Karpas-422 (cell line): ENCODE results near the gene PLCD3. TPM values are rescaled to one million over a fixed set of nuclear protein-coding genes. Genes with fewer than 3 reads are reported as not detected.

Source experiments
- DNase-seq: peaks from one replicate; pipeline ENCODE4 v3.0.0-alpha.2; 2015
- H2AFZ ChIP-seq: fragments of 200-600 bp; sonication (generic); 2 replicates; pipeline ENCODE4 v1.6.1; 2014; ENCODE audit warnings: antibody characterized with exemption, low read length, mixed read lengths
- H3K27ac ChIP-seq: fragments of 200-600 bp; sonication (generic); 2 replicates; pipeline ENCODE4 v1.5.1; 2014; ENCODE audit warnings: mild to moderate bottlenecking, low read length, moderate library complexity
- H3K27me3 ChIP-seq: fragments of 200-600 bp; sonication (generic); 2 replicates; pipeline ENCODE4 v1.6.1; 2014; ENCODE audit warnings: low read length, mixed read lengths
- H3K36me3 ChIP-seq: fragments of 200-600 bp; sonication (generic); 2 replicates; pipeline ENCODE4 v1.6.1; 2014; ENCODE audit warnings: low read length, mixed read lengths; ENCODE audit not compliant: insufficient read depth
- H3K4me1 ChIP-seq: fragments of 200-600 bp; sonication (generic); 2 replicates; pipeline ENCODE4 v1.6.1; 2014; ENCODE audit warnings: mild to moderate bottlenecking, low read length, mixed read lengths
- H3K4me2 ChIP-seq: fragments of 200-600 bp; sonication (generic); 2 replicates; pipeline ENCODE4 v1.6.1; 2014; ENCODE audit warnings: low read length, low read depth, mild to moderate bottlenecking; ENCODE audit not compliant: poor library complexity, severe bottlenecking
- H3K4me3 ChIP-seq: fragments of 200-600 bp; sonication (generic); 2 replicates; pipeline ENCODE4 v1.5.1; 2014; ENCODE audit warnings: mild to moderate bottlenecking, antibody characterized with exemption, low read length, mixed read lengths
- H3K79me2 ChIP-seq: fragments of 200-600 bp; sonication (generic); 2 replicates; pipeline ENCODE4 v1.6.1; 2014; ENCODE audit warnings: mild to moderate bottlenecking, low read length, mixed read lengths
- H3K9ac ChIP-seq: fragments of 200-600 bp; sonication (generic); 2 replicates; pipeline ENCODE4 v1.6.0; 2014; ENCODE audit warnings: low read length
- H3K9me2 ChIP-seq: fragments of 200-600 bp; sonication (generic), shearing (Covaris generic); replicated peaks from 2 replicates; pipeline ENCODE4 v1.6.0; 2014; ENCODE audit warnings: mild to moderate bottlenecking, low read length, moderate library complexity; ENCODE audit not compliant: insufficient read depth
- H3K9me3 ChIP-seq: fragments of 300-700, 200-600 bp; sonication (generic); 2 replicates; pipeline ENCODE4 v1.6.1; 2014; ENCODE audit warnings: low read length, mixed read lengths
- H4K20me1 ChIP-seq: fragments of 200-600 bp; sonication (generic); 2 replicates; pipeline ENCODE4 v1.6.1; 2014; ENCODE audit warnings: mild to moderate bottlenecking, antibody characterized with exemption, low read length, low read depth; ENCODE audit not compliant: insufficient read depth
- total RNA-seq: library from RNA; depleted of rRNA; stranded (reverse); fragments of >200 nt; shearing (Covaris generic); gene quantifications from 2 replicates; pipeline ENCODE4 v1.2.3, GENCODE V29; 2014; ENCODE audit warnings: low replicate concordance

The PLCD3 gene
- total RNA-seq, 1 experiment from 2014 or later: 0.45 TPM

DNA sequence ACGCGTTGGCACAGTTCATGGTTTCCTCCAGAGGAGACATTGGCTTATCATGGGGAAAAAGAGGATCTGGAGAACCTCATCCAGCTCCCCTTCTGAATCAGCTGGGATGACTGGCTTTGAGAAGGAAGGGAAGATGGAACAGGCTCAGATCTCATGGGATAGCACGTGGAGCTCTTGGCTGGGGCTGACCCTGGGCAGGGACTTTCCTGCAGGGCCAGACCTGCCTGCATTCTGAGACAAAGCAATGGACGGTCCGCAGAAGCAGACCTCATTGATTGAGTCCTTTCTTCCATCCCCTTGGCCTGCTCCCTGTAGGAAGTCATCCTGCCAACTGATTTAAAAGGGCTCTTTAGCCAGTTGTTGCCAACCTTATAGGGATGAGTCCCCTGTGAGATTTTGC is 26.2 kb downstream of the PLCD3 start:
- H3K36me3 ChIP-seq: peaks cover 5% of the 10 kb centered on the region

DNA sequence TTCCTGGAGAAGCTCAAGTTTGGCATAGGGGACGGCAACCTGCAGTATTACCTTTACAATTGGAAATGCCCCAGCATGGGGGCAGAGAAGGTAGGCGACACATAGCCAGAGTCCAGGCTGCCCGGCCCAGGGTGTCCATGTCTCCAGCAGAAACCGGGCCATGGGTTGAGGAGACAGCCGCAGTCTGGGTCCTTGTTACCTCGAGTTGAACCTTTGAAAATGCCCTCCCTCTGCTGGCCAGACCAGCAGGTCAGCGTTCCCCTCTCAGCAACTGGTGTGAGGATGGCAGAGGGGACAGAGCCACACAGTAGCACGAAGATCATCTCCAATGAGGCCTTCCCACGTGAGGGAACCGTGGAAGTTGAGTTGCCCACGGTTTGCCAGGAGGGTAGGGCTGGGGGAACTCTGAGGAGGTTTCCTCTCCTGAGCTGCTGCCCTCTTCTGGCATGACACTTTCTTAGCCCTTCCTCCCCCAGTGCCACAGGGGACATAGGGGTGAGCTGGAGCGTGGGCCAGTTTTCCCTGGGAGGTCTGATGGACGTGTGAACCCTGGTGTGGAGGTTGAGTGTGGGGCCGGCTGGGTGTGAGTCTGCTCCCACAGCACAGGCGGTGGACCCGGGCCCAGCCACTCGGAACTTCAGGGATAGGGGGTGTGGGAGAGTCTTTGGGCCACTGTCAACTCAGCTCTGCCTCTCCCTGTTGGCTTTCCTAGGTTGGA is 27.2 kb downstream of the PLCD3 start:
- Histone ChIP-seq H3K4me3 (no peak overlapping the region), H3K79me2 (no peaks in the 10 kb centered on the region), H3K4me2 (no peak overlapping the region), H3K9me3 (no peaks in the 10 kb centered on the region), H3K27ac (no peak overlapping the region), H3K9me2 (no peaks in the 10 kb centered on the region), H3K9ac (no peak overlapping the region), H2AFZ (no peak overlapping the region), H3K27me3 (no peaks in the 10 kb centered on the region), H3K4me1 (no peaks in the 10 kb centered on the region), H4K20me1 (0 out of 2 replicates have a peak, but pooled peaks cover 6% of the 10 kb centered on the region), H3K36me3 (peaks cover 5% of the 10 kb centered on the region)
- no peak for DNase-seq

More for the DNA sequence above, 26.2 kb downstream of the PLCD3 start:
- Histone ChIP-seq H2AFZ (no peak overlapping the region), H3K79me2 (no peaks in the 10 kb centered on the region), H3K9me3 (no peaks in the 10 kb centered on the region), H3K4me3 (no peak overlapping the region), H3K9me2 (no peaks in the 10 kb centered on the region), H3K27ac (no peak overlapping the region), H3K27me3 (no peaks in the 10 kb centered on the region), H4K20me1 (peaks cover 12% of the 10 kb centered on the region; the same call in 1 of the 2 replicates), H3K4me2 (no peak overlapping the region), H3K9ac (no peak overlapping the region), H3K4me1 (no peaks in the 10 kb centered on the region; the same call in 1 of the 2 replicates)
- DNase-seq: no peak

DNA sequence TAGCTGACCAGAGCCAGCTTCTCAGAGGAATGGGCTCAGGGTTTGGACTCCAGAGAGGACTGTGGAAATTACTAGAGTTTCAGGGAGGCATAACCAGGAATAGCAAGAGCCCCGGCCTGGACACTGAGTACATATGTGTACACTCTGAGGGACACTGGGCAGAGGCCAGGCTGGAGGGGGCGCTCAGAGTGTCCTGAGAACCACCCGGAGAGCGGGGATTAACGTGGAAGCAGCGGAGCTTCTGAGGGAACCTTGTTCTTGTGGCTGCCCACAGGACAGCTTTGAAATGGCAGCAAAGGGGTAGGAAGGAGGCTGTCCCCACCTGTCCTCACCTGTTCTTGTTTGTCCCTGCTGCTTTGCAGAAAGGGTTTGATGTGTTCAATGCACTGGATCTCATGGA is 27.8 kb downstream of the PLCD3 start:
- no peaks in the 10 kb centered on the region for H3K4me1 ChIP-seq
- H3K36me3 ChIP-seq: peaks cover 10% of the 10 kb centered on the region
- no peak overlapping the region for H3K27ac ChIP-seq
- H3K4me3 ChIP-seq: no peak overlapping the region
- H4K20me1 ChIP-seq: 0 out of 2 replicates have a peak, but pooled peaks cover 6% of the 10 kb centered on the region
- no peaks in the 10 kb centered on the region for H3K27me3 ChIP-seq
- H3K9ac ChIP-seq: no peak overlapping the region
- no peak for DNase-seq
- H2AFZ ChIP-seq: no peak overlapping the region
- H3K9me2 ChIP-seq: no peaks in the 10 kb centered on the region
- no peaks in the 10 kb centered on the region for H3K79me2 ChIP-seq
- H3K4me2 ChIP-seq: no peak overlapping the region
- no peaks in the 10 kb centered on the region for H3K9me3 ChIP-seq

DNA sequence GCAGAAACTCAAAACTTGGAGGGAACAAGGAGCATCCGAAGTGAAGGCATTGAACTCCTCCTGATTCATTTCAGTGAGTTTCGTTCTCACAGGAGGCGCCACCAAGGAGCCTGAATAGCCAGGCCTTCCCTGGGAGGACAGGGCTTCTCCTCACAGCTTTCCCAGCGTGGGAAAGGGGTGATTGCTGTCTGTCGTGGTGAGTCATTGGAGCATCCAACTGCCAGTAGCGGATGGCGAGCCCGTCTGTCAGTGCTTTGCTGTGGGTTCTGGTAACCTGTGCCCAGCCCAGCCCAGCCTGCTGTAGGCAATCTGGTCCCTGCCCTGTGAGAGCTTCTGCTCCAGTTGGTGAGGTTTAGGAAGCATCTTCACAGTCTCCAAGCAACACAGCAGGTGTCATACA is 28.3 kb downstream of the PLCD3 start:
- Histone ChIP-seq H3K9me2 (no peaks in the 10 kb centered on the region), H3K36me3 (peaks cover 12% of the 10 kb centered on the region), H4K20me1 (0 out of 2 replicates have a peak, but pooled peaks cover 6% of the 10 kb centered on the region), H3K4me3 (no peak overlapping the region), H3K4me1 (no peaks in the 10 kb centered on the region), H3K79me2 (no peaks in the 10 kb centered on the region), H3K27me3 (no peaks in the 10 kb centered on the region), H3K4me2 (no peak overlapping the region), H2AFZ (no peak overlapping the region), H3K9me3 (no peaks in the 10 kb centered on the region), H3K27ac (no peak overlapping the region), H3K9ac (no peak overlapping the region)
- DNase-seq: no peak

DNA sequence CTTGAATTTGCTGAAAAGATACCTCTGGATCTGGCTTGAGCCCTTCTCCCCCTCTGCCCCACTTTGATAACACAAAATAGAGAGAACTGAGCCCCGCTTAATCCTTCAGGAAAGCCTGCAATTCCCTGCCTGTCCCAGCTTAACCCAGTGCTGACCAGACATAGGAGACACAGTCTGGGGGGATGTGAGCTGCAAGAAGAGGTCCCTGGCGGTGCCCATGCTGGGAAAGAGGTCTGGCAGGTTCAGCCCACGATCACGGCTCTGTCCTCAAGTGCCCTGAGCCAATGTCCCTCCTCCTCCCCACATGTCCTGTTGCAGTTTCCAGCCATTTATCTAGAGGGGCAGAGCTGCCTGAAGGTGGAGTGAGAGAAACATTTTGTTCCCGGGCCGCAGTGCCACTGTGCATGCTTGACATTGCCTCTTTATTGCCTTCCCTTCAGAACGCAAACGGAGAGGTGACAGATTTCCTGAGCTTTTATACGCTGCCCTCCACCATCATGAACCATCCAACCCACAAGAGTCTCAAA is 29.0 kb downstream of the PLCD3 start:
- Histone ChIP-seq H3K4me3 (no peak overlapping the region), H3K27me3 (no peaks in the 10 kb centered on the region), H3K36me3 (peaks cover 12% of the 10 kb centered on the region), H2AFZ (no peak overlapping the region), H3K9me2 (no peaks in the 10 kb centered on the region), H3K79me2 (no peaks in the 10 kb centered on the region), H3K27ac (no peak overlapping the region), H3K9ac (no peak overlapping the region), H3K4me1 (no peaks in the 10 kb centered on the region), H3K4me2 (no peak overlapping the region), H4K20me1 (0 out of 2 replicates have a peak, but pooled peaks cover 4% of the 10 kb centered on the region), H3K9me3 (no peaks in the 10 kb centered on the region)
- no peak for DNase-seq

DNA sequence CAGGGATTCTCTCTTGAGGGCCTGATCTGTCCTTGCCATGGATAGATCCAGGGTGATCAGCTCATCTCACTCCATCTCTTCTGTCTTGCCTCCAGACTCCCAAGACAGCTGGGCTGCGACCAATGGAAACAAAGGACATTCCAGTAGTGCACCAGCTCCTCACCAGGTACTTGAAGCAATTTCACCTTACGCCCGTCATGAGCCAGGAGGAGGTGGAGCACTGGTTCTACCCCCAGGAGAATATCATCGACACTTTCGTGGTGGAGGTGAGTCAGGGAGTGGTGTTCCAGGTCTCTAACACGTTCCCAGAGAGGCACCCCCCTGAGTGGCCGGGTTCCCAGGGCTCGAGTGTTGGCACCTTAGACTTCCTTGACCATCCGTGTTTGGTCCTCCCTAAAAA is 29.5 kb downstream of the PLCD3 start:
- Histone ChIP-seq H3K36me3 (peaks cover 15% of the 10 kb centered on the region), H3K27me3 (no peaks in the 10 kb centered on the region), H3K27ac (no peak overlapping the region), H3K9me2 (no peaks in the 10 kb centered on the region), H3K4me3 (no peak overlapping the region), H2AFZ (no peak overlapping the region), H3K9me3 (no peaks in the 10 kb centered on the region), H3K79me2 (no peaks in the 10 kb centered on the region), H3K4me1 (no peaks in the 10 kb centered on the region), H3K9ac (no peak overlapping the region), H3K4me2 (no peak overlapping the region), H4K20me1 (0 out of 2 replicates have a peak, but pooled peaks cover 3% of the 10 kb centered on the region)
- DNase-seq: no peak

DNA sequence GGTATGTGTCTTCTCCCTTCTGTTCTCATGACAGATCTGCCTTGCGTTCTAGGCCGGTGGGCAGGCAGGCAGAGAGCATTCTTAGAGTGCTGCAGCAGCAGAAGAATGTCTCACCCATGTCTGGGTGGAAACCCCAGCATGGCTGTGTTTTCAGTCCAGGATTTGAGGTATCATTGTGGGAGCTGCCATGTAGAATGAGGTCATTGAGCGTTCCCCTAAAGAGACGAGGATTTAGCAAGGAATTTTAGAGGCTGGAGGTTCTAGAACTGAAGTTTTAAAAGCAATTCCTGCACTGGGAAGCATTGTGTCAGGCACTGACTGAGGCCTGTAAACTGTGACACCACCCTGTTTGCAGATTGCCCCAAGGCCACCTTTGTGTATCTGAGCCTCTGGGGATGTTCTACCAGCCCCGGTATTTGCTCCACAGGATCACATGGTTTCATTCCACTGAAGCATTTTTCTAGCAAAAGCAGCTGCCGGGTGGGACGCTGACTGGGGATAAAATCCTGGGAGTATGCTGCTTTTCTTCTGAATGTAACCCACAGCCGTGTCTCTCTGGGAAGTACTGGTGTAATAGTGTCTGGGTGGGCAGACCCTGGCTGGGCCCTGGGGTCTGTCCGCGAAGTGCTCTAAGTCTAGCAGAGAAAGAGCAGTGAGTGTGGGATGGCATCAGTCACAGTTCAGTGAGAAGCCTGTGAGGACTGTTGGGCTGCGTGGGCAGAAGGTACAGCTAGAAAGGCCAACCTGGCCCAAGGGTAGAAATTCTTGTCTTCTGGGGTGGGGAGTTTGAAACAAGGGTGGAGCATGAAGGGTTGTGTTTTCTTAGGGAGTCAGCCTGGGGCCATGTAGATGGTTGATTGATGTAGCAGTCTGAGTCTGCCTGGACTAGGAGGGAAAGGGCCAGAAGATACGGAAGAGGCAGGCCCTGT is 30.2 kb downstream of the PLCD3 start:
- Histone ChIP-seq H3K36me3 (peaks cover 22% of the 10 kb centered on the region), H3K4me2 (no peak overlapping the region), H3K79me2 (no peaks in the 10 kb centered on the region), H3K27ac (no peak overlapping the region), H2AFZ (no peak overlapping the region), H4K20me1 (0 out of 2 replicates have a peak, but pooled peaks cover 4% of the 10 kb centered on the region), H3K4me3 (no peak overlapping the region), H3K9me3 (no peaks in the 10 kb centered on the region), H3K9ac (no peak overlapping the region), H3K4me1 (no peaks in the 10 kb centered on the region), H3K9me2 (no peaks in the 10 kb centered on the region), H3K27me3 (no peaks in the 10 kb centered on the region)
- DNase-seq: no peak

DNA sequence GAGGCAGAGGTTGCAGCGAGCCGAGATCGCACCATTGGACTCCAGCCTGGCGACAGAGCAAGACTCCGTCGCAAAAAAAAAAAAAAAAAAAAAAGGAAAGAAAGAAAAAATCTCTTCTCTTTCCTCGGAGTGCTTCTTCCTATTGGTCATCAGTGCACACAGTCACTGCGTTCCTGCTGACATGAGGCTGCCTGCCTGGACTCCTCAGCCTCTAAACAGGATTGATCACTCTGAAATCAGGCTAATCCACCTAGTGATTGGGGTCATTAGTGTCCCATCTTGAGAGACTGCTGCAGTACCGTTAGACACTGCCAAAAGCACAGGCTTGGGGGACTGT is 30.8 kb downstream of the PLCD3 start:
- H4K20me1 ChIP-seq: peaks cover 10% of the 10 kb centered on the region; the same call in 1 of the 2 replicates
- no peak for DNase-seq
- H3K36me3 ChIP-seq: peaks cover 28% of the 10 kb centered on the region
- H3K9ac ChIP-seq: no peak overlapping the region
- no peak overlapping the region for H3K4me3 ChIP-seq
- H3K9me2 ChIP-seq: no peaks in the 10 kb centered on the region
- peaks cover 2% of the 10 kb centered on the region for H3K4me1 ChIP-seq
- H3K27ac ChIP-seq: no peak overlapping the region
- H3K4me2 ChIP-seq: no peak overlapping the region
- H3K27me3 ChIP-seq: no peaks in the 10 kb centered on the region
- H3K79me2 ChIP-seq: no peaks in the 10 kb centered on the region
- no peaks in the 10 kb centered on the region for H3K9me3 ChIP-seq
- H2AFZ ChIP-seq: no peak overlapping the region
